PC-3 (cell line): ENCODE data around the gene IGF2BP2. TPM values are rescaled to one million over a fixed set of nuclear protein-coding genes. Genes with fewer than 3 reads are reported as not detected.
"Not testable (repeated sequence)": the region's sequence is repeated elsewhere in the genome, so short reads cannot be mapped to it uniquely, and the experiment has no call there.

Experiments used
- ATAC-seq: fragments of 200-7000 bp; cut with Tn5 transposase; 2 replicates; pipeline ENCODE4 v1.9.1; 2020; ENCODE audit warnings: mild to moderate bottlenecking, moderate library complexity
- BruUV-seq: library from RNA; stranded (reverse); fragments of 400-500 nt; replicated peaks from 2 replicates; lab custom pipeline; 2021; lab: Mats Ljungman, UMichigan
- CTCF ChIA-PET: fragments of 300-600 bp; sonication (Branson Sonifier 250); formaldehyde crosslinking; loops from one replicate; lab custom pipeline; 2022; ENCODE audit warnings: antibody characterized with exemption; lab: Charles Lee
- POLR2A ChIA-PET: fragments of 300-600 bp; sonication (Branson Sonifier 250); formaldehyde crosslinking; loops from one replicate; lab custom pipeline; 2022; ENCODE audit warnings: antibody characterized with exemption; ENCODE audit not compliant: unreplicated experiment; lab: Charles Lee
- DNase-seq: peaks from one replicate; pipeline ENCODE4 v3.0.0-alpha.2; 2015
- H2AFZ ChIP-seq: fragments of 300-600 bp; sonication (generic); 2 replicates; pipeline ENCODE4 v1.6.0; 2016; ENCODE audit warnings: antibody characterized with exemption, low read length
- H3F3A ChIP-seq: fragments of 300-600 bp; sonication (generic); one replicate; pipeline ENCODE4 v1.6.0; 2017; ENCODE audit warnings: antibody characterized with exemption, low read length, control low read depth, mild to moderate bottlenecking; ENCODE audit not compliant: unreplicated experiment
- H3K27ac ChIP-seq: fragments of 300-600 bp; sonication (generic); 2 replicates; pipeline ENCODE4 v1.5.1; 2016; ENCODE audit warnings: mild to moderate bottlenecking, low read length
- H3K27me3 ChIP-seq: fragments of 300-600 bp; sonication (generic); 2 replicates; pipeline ENCODE4 v1.6.1; 2016; ENCODE audit warnings: low read length, mixed read lengths
- H3K36me3 ChIP-seq: fragments of 300-600 bp; sonication (generic); 2 replicates; pipeline ENCODE4 v1.6.1; 2016; ENCODE audit warnings: low read depth, mixed run types, low read length, mixed read lengths
- H3K4me1 ChIP-seq: fragments of 300-600 bp; sonication (generic); 2 replicates; pipeline ENCODE4 v1.5.1; 2016; ENCODE audit warnings: low read length; ENCODE audit not compliant: insufficient read depth
- H3K4me2 ChIP-seq: fragments of 300-600 bp; sonication (generic); 2 replicates; pipeline ENCODE4 v1.6.0; 2016; ENCODE audit warnings: low read length
- H3K4me3 ChIP-seq: fragments of 300-600 bp; sonication (generic); 2 replicates; pipeline ENCODE4 v1.5.1; 2016; ENCODE audit warnings: mild to moderate bottlenecking, low read length, mixed read lengths
- H3K79me2 ChIP-seq: fragments of 300-600 bp; sonication (generic); 2 replicates; pipeline ENCODE4 v1.6.1; 2017; ENCODE audit warnings: low read length, mixed read lengths
- H3K9ac ChIP-seq: fragments of 300-600 bp; sonication (generic); 2 replicates; pipeline ENCODE4 v1.6.0; 2016; ENCODE audit warnings: mild to moderate bottlenecking, low read length
- H3K9me2 ChIP-seq: fragments of 300-600 bp; sonication (generic); replicated peaks from 2 replicates; pipeline ENCODE4 v1.6.1; 2016; ENCODE audit warnings: mixed run types, low read length, mixed read lengths
- H3K9me3 ChIP-seq: fragments of 300-600 bp; sonication (generic); 2 replicates; pipeline ENCODE4 v1.6.1; 2016; ENCODE audit warnings: low read length, mixed read lengths
- H4K20me1 ChIP-seq: fragments of 300-600 bp; sonication (generic); 2 replicates; pipeline ENCODE4 v1.6.1; 2016; ENCODE audit warnings: low read length, mixed read lengths
- CTCF ChIP-seq: fragments of 300-600 bp; sonication (generic); conservative IDR thresholded peaks from 2 replicates; pipeline ENCODE4 v1.5.1; 2017; ENCODE audit warnings: antibody characterized with exemption, low read depth, mild to moderate bottlenecking, low read length
- EZH2 ChIP-seq: fragments of 300-600 bp; sonication (generic); IDR thresholded peaks from one replicate; pipeline ENCODE4 v1.6.1; 2017; ENCODE audit warnings: antibody characterized with exemption, mild to moderate bottlenecking, low read length; ENCODE audit not compliant: unreplicated experiment
- EZH2phosphoT487 ChIP-seq: fragments of 300-600 bp; sonication (generic); IDR thresholded peaks from 2 replicates; pipeline ENCODE4 v1.6.1; 2018; ENCODE audit warnings: mild to moderate bottlenecking, antibody characterized with exemption, low read length, borderline replicate concordance
- intact Hi-C: fragments of 100-400 bp; cut with micrococcal nuclease; formaldehyde crosslinking; loops from 2 replicates; pipeline ENCODE4 v1.9.0; 2023
- total RNA-seq: library from RNA; depleted of rRNA; stranded (reverse); fragments of >200 nt; gene quantifications from 2 replicates; pipeline ENCODE4 v1.2.3, GENCODE V29; 2014

Gene IGF2BP2
- total RNA-seq, 1 experiment from 2014 or later = 81.2 TPM

GRCh38 chr3:185663929-185664328 is 160.9 kb downstream of the IGF2BP2 start:
- H3F3A ChIP-seq = no peaks in the 10 kb centered on the region
- no peak overlapping the region for H3K9ac ChIP-seq
- H2AFZ ChIP-seq = no peak overlapping the region
- intact Hi-C loops = loop anchor here (5.0 kb wide), 3 partner anchors 158 to 263 kb away; no protein-coding TSS in a partner anchor
- no peaks in the 10 kb centered on the region for H3K27me3 ChIP-seq
- H3K4me3 ChIP-seq = no peak overlapping the region
- ChIA-PET POLR2A (interaction anchor here (0.5 to 0.6 kb wide), 2 partner anchors 56 to 65 kb away, joined by 3 to 4 read pairs; no protein-coding TSS in a partner anchor), CTCF (no interaction called here)
- peaks cover 17% of the 10 kb centered on the region for H3K36me3 ChIP-seq
- H3K9me3 ChIP-seq = no peaks in the 10 kb centered on the region
- peaks cover 20% of the 10 kb centered on the region for H3K4me1 ChIP-seq
- ATAC-seq = no peak
- H4K20me1 ChIP-seq = no peaks in the 10 kb centered on the region
- no peaks in the 10 kb centered on the region for H3K9me2 ChIP-seq
- no TSS peak for BruUV-seq
- no peak for DNase-seq
- no peak overlapping the region for H3K27ac ChIP-seq
- TF ChIP-seq EZH2 (no peak), CTCF (no peak), EZH2phosphoT487 (no peak)
- H3K79me2 ChIP-seq = no peaks in the 10 kb centered on the region
- H3K4me2 ChIP-seq = no peak overlapping the region

GRCh38 chr3:185661772-185662171 is 163.1 kb downstream of the IGF2BP2 start:
- ATAC-seq = no peak
- no peak overlapping the region for H3K4me2 ChIP-seq
- peaks cover 7% of the 10 kb centered on the region for H3F3A ChIP-seq
- no peak for TF ChIP-seq EZH2
- no peak for TF ChIP-seq CTCF
- TF ChIP-seq EZH2phosphoT487 = no peak
- BruUV-seq = no TSS peak
- H4K20me1 ChIP-seq = no peaks in the 10 kb centered on the region
- no peak overlapping the region for H2AFZ ChIP-seq
- H3K27ac ChIP-seq = no peak overlapping the region
- POLR2A ChIA-PET = interaction anchor here (0.5 kb wide), 1 partner anchor 69 kb away, joined by 16 read pairs; no protein-coding TSS in a partner anchor
- no peaks in the 10 kb centered on the region for H3K9me3 ChIP-seq
- peaks cover 41% of the 10 kb centered on the region for H3K4me1 ChIP-seq
- intact Hi-C loops = loop anchor here (2.0 to 5.0 kb wide), 6 partner anchors 23 to 266 kb away; no protein-coding TSS in a partner anchor
- H3K4me3 ChIP-seq = no peak overlapping the region
- no peak overlapping the region for H3K9ac ChIP-seq
- peaks cover 2% of the 10 kb centered on the region for H3K36me3 ChIP-seq
- H3K27me3 ChIP-seq = no peaks in the 10 kb centered on the region
- no peaks in the 10 kb centered on the region for H3K79me2 ChIP-seq
- DNase-seq = no peak
- H3K9me2 ChIP-seq = no peaks in the 10 kb centered on the region
- CTCF ChIA-PET = interaction anchor here (2.4 kb wide), 1 partner anchor 107 kb away, joined by 14 read pairs; no protein-coding TSS in a partner anchor

- not testable (repeated sequence) for H3F3A ChIP-seq, H3K9me2 ChIP-seq, DNase-seq, H4K20me1 ChIP-seq, BruUV-seq, ATAC-seq, H3K27ac ChIP-seq, H3K79me2 ChIP-seq, H3K4me3 ChIP-seq, H3K4me2 ChIP-seq, H3K9ac ChIP-seq, H3K36me3 ChIP-seq, H3K27me3 ChIP-seq, H2AFZ ChIP-seq, H3K9me3 ChIP-seq
- peaks cover 46% of the 10 kb centered on the region for H3K4me1 ChIP-seq
- POLR2A ChIA-PET = interaction anchor here (0.5 kb wide), 1 partner anchor 69 kb away, joined by 16 read pairs; no protein-coding TSS in a partner anchor
- intact Hi-C loops = loop anchor here (2.0 to 5.0 kb wide), 6 partner anchors 24 to 266 kb away; no protein-coding TSS in a partner anchor
- CTCF ChIA-PET = interaction anchor here (1.3 to 2.4 kb wide), 6 partner anchors 16 to 282 kb away, joined by 4 to 14 read pairs (median 8); partner anchors contain the start of gene SENP2
Observed at GRCh38 chr3:185661296-185661695, 163.5 kb downstream of the IGF2BP2 start.
